ENCODE results near the gene DNAI2. TPM values are rescaled to one million over a fixed set of nuclear protein-coding genes. Genes with fewer than 3 reads are reported as not detected.

DNAI2 gene
- total RNA-seq (10 to 100 TPM; 19.6 to 26.9 TPM), polyA plus RNA-seq (ENCODE audit: insufficient read depth, low read depth, low replicate concordance) (80.5 TPM)
- long read RNA-seq, donor 1 = 0 reads
- long read RNA-seq, donor 2 = 0 reads

DNA sequence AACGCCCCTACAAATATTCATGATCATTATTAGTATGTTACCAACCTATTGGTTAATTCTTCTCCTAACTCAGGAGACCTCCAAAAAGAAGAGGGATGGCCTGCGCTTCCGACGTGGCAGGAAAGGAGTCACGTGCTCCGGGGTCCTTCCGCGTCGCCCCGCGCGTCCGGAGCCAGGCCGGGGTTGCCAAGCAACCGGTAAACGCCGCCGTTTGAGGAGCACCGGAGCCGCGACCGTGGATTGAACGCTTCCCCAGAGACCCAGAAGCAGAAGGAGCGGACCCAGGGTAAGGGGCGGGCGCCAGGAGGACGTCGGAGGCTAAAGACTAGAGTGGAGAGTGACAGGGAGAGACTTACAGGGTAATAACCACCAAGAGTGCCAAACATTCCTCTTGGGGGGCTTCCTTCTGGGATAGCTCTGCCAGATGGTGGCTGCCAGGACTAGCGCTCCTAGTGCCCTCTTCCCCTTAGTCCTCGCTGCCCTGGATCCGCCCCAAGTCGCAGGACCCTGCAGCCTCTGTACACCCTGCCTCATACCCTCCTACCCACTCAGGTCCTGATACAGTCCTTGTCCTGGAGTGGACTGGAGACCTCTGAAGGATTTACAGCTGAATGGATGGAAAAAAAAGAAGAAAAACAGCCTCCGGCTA, at the start of gene DNAI2:
Gene DNAI2, plus strand, starts transcription at position 175 of the 649 bp plus-strand sequence. CDS start 7,584 bp downstream, outside the sequence.
- H3K4me3 ChIP-seq = peak within 1 kb of the TSS in 1 of 2 donors; percentile 25
- H3K27ac ChIP-seq = peak within 1 kb of the TSS in 1 of 2 donors; percentile 19

GRCh38 chr17:74224959-74225725, 48.9 kb upstream of the DNAI2 start:
- H3K4me1 ChIP-seq = peaks cover 3% of the 10 kb centered on the region
- H3K9me3 ChIP-seq = no peaks in the 10 kb centered on the region
- no peak overlapping the region for H3K4me3 ChIP-seq
- intact Hi-C loops (cut with DNase I; ENCODE audit: low total_unique reads) = no loop called here
- no peak for DNase-seq
- H3K27me3 ChIP-seq = no peaks in the 10 kb centered on the region
- H3K27ac ChIP-seq = no peak overlapping the region
- no peak for TF ChIP-seq POLR2A (IDR thresholded peaks at IDR 0.05)
- no peak for TF ChIP-seq CTCF (IDR thresholded peaks at IDR 0.05)
- WGBS, 2 donors = 89 to 93% methylated on average over 20 of the region's 20 CpGs
- H3K36me3 ChIP-seq (ENCODE audit: low read depth, missing control alignments) = no peaks in the 10 kb centered on the region

More for the DNA sequence above, at the start of gene DNAI2:
- no peaks in the 10 kb centered on the region for H3K27me3 ChIP-seq
- 17 to 27% methylated on average over 30 to 33 of the region's 33 CpGs for WGBS, 2 donors
- TF ChIP-seq CTCF (IDR thresholded peaks at IDR 0.05) = no peak
- no peak for TF ChIP-seq POLR2A (IDR thresholded peaks at IDR 0.05)
- H3K4me1 ChIP-seq = peaks cover 28% of the 10 kb centered on the region
- DNase-seq = no peak
- no peaks in the 10 kb centered on the region for H3K9me3 ChIP-seq
- no peaks in the 10 kb centered on the region for H3K36me3 ChIP-seq (ENCODE audit: low read depth, missing control alignments)
- intact Hi-C loops (cut with DNase I; ENCODE audit: low total_unique reads) = no loop called here

GRCh38 chr17:74226252-74226651, 47.8 kb upstream of the DNAI2 start:
- Histone ChIP-seq H3K4me1 (peaks cover 3% of the 10 kb centered on the region), H3K27me3 (no peaks in the 10 kb centered on the region), H3K27ac (no peak overlapping the region), H3K9me3 (no peaks in the 10 kb centered on the region), H3K4me3 (no peak overlapping the region), H3K36me3 (ENCODE audit: low read depth, missing control alignments) (no peaks in the 10 kb centered on the region)
- 75 to 77% methylated on average over 6 of the region's 6 CpGs for WGBS, 2 donors
- no peak for TF ChIP-seq POLR2A (IDR thresholded peaks at IDR 0.05)
- TF ChIP-seq CTCF (IDR thresholded peaks at IDR 0.05) = no peak
- intact Hi-C loops (cut with DNase I; ENCODE audit: low total_unique reads) = no loop called here
- DNase-seq = no peak

DNA sequence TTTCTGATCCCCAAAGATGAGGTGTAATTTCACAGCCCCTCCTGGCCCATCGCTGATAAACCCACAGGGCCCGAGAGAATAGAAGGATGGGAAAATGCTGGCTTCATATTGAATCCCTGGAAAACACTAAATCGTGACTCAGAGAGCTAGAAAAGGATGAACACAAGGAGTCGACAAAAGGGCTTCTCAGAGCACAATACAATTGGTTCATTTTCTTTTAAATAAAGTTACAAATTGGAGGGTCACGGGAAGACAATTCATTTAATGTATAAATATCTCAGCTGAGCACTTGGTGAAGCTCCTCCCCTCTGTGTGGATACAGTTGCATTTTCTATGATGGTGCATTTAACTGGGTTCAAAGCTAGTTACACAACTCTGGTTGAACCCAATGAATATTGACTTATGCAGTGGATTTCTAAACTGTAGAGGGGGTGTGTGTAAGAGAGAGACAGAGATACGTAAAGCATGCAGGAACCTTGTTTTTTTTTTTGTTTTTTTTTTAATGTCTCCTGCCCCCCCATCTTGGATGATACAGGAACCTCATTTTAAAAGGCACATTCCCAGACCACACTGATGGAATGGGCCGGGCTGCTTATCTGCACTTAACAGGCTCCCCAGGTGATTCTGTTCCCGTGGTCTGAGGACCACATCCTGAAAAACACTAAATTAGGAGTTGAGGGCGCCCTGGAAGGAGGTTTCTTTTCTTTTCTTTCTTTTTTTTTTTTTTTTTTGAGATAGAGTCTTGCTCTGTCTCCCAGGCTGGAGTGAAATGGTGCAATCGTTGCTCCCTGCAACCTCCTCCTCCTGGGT, 46.6 kb upstream of the DNAI2 start:
- no peak for DNase-seq
- WGBS, 2 donors = 75 to 79% methylated on average over 10 of the region's 10 CpGs
- intact Hi-C loops (cut with DNase I; ENCODE audit: low total_unique reads) = no loop called here
- Histone ChIP-seq H3K4me3 (no peak overlapping the region), H3K27me3 (no peaks in the 10 kb centered on the region), H3K27ac (no peak overlapping the region), H3K36me3 (ENCODE audit: low read depth, missing control alignments) (no peaks in the 10 kb centered on the region), H3K4me1 (peaks cover 7% of the 10 kb centered on the region), H3K9me3 (no peaks in the 10 kb centered on the region)
- TF ChIP-seq POLR2A (IDR thresholded peaks at IDR 0.05) (no peak), CTCF (IDR thresholded peaks at IDR 0.05) (no peak)

Data from testis (tissue), 5 donors.